ENCODE results near the gene ANGPTL7.

DNA sequence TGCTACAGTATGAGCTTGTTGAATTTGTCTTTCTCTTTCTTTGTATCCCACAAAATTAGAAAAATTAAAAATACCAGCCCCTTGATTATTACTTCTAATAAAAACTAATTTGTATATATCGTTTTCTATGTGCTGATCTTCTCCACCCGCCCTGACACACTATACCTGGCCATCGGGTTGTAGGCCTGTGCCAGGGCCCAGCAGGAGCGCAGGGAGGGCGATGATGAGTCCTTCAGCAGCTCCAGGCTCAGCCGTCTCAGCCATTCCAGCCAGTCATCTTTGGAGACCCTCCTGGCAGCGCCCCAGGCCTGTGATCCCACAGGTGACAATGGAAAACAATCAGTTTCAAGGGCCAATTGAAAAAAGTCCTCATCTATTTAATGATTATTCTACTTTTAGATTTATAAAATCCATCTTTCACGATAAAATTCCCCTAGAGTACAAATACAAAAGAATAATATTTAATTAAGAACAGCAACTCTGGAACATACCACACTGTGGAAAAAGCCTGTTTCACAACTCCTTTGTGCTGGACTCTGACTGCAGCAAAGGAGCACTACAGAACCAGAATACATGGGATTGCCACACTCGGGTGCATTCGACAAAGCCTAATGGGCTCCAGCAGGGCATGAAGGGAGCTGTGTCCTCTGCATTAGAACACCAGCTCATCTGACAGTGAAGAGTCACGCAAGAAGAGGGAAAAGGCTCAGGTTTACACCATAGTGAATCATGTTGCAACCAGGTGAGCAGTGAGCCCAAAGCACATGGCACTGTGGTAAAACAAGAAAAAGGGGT, 15.4 kb downstream of the ANGPTL7 start:
- TF ChIP-seq EP300 (IDR thresholded peaks at IDR 0.05; ENCODE audit: borderline replicate concordance in 1 of 2, low read depth in 2 of 2, low read length in 2 of 2) (no peak), NRF1 (IDR thresholded peaks at IDR 0.05; ENCODE audit: low read depth, low read length) (no peak), SIRT6 (IDR thresholded peaks at IDR 0.05; ENCODE audit: low read length) (no peak), SP1 (IDR thresholded peaks at IDR 0.05; ENCODE audit: low read depth, low read length) (no peak), SRF (IDR thresholded peaks at IDR 0.05; ENCODE audit: low read depth, low read length) (no peak)
- TF ChIP-seq, protein P1, sequence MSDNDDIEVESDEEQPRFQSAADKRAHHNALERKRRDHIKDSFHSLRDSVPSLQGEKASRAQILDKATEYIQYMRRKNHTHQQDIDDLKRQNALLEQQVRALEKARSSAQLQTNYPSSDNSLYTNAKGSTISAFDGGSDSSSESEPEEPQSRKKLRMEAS (IDR thresholded peaks at IDR 0.05): no peak
- TF ChIP-seq, protein P2, sequence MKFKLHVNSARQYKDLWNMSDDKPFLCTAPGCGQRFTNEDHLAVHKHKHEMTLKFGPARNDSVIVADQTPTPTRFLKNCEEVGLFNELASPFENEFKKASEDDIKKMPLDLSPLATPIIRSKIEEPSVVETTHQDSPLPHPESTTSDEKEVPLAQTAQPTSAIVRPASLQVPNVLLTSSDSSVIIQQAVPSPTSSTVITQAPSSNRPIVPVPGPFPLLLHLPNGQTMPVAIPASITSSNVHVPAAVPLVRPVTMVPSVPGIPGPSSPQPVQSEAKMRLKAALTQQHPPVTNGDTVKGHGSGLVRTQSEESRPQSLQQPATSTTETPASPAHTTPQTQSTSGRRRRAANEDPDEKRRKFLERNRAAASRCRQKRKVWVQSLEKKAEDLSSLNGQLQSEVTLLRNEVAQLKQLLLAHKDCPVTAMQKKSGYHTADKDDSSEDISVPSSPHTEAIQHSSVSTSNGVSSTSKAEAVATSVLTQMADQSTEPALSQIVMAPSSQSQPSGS (IDR thresholded peaks at IDR 0.05; ENCODE audit: low read length): no peak

Measured in H1 (cell line).